ENCODE data around the gene ARL15.

DNA sequence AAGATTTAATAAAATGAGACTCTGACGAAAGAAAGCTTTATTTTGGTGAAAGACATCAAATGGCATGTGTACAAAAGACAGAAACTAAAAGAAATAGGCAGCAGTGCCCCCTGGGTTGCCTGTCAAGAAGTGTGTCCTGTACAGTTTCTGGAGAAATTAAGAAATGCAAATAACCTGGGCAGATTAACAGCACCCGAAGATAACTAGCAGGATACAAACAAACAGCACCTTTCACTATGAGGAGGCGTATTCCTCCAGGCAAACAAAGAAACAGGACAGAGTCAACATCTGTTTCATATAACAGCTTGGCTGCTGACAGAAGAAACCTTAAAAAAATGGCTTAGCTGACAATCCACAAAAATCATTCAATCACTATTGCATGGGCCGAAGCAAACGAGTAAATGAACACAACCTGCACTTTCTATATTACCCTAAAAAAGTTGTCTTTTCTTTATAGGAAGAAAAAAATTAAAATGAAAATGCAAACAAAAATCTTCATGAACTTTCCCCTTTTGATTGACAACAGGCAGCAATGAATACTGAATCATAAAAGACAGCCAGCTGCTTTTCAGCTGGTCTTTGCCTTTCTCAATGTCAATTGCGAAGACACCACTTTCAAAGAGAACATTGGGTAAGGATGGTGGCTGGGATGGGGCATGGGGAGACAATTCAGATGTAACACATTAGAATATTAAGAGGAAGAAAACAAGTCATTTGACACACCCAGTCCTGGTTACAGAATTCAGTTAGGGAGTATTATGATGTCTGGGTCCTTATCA, 162.1 kb downstream of the ARL15 start:
- TF ChIP-seq, protein P1, sequence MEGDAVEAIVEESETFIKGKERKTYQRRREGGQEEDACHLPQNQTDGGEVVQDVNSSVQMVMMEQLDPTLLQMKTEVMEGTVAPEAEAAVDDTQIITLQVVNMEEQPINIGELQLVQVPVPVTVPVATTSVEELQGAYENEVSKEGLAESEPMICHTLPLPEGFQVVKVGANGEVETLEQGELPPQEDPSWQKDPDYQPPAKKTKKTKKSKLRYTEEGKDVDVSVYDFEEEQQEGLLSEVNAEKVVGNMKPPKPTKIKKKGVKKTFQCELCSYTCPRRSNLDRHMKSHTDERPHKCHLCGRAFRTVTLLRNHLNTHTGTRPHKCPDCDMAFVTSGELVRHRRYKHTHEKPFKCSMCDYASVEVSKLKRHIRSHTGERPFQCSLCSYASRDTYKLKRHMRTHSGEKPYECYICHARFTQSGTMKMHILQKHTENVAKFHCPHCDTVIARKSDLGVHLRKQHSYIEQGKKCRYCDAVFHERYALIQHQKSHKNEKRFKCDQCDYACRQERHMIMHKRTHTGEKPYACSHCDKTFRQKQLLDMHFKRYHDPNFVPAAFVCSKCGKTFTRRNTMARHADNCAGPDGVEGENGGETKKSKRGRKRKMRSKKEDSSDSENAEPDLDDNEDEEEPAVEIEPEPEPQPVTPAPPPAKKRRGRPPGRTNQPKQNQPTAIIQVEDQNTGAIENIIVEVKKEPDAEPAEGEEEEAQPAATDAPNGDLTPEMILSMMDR (conservative IDR thresholded peaks at IDR 0.05; ENCODE audit: low read length) = 0 out of 2 replicates have a peak, but pooled peaks have one; percentile 18
- no peak for TF ChIP-seq EZH2phosphoT487 (IDR thresholded peaks at IDR 0.05; ENCODE audit: borderline replicate concordance)

Measured in Loucy (cell line).